VCaP (cell line): ENCODE data around the gene TENM4.

ENCODE experiments used
- H3K27ac ChIP-seq: fragments of 450-650 bp; 2 replicates; pipeline ENCODE4 v1.5.1; 2017
- TF ChIP-seq, protein P1 (sequence below): fragments of 450-650 bp; conservative IDR thresholded peaks from 2 replicates; pipeline ENCODE4 v1.5.1; 2017; ENCODE audit warnings: mild to moderate bottlenecking, moderate library complexity

The TENM4 gene

DNA sequence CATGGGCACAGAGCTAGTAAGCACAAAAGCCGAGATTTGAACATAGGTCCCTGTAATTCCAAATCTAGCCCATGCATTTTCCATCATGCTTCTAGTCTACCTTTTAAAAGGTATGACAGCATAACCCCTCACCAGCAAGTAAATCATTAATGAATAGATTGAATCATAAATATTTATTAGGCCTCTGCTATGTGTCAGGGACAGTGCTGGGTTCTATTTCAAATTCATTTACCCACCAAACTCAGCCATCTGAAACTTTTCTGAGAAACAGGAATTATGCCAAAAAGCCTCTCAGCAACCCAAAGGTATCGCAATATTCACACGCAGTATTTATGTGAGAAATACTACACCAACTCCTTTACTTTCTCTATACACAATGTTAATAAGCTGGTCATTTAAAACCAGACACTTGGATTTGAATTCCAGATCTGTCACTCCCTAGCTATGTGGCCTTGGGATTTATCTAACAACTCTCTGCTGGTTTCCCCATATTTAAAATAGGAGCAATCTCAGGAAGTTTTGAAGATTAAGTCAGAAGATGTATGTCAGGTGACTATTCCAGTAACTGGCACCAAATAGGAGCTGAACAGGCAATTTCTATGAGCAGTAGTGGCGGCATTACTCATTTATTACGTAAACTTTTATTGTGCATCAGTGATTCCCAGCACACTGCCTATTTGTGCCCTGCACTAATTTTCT is 191.4 kb downstream of the TENM4 start:
- no peak overlapping the region for H3K27ac ChIP-seq
- TF ChIP-seq, protein P1, sequence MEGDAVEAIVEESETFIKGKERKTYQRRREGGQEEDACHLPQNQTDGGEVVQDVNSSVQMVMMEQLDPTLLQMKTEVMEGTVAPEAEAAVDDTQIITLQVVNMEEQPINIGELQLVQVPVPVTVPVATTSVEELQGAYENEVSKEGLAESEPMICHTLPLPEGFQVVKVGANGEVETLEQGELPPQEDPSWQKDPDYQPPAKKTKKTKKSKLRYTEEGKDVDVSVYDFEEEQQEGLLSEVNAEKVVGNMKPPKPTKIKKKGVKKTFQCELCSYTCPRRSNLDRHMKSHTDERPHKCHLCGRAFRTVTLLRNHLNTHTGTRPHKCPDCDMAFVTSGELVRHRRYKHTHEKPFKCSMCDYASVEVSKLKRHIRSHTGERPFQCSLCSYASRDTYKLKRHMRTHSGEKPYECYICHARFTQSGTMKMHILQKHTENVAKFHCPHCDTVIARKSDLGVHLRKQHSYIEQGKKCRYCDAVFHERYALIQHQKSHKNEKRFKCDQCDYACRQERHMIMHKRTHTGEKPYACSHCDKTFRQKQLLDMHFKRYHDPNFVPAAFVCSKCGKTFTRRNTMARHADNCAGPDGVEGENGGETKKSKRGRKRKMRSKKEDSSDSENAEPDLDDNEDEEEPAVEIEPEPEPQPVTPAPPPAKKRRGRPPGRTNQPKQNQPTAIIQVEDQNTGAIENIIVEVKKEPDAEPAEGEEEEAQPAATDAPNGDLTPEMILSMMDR, result no peak

DNA sequence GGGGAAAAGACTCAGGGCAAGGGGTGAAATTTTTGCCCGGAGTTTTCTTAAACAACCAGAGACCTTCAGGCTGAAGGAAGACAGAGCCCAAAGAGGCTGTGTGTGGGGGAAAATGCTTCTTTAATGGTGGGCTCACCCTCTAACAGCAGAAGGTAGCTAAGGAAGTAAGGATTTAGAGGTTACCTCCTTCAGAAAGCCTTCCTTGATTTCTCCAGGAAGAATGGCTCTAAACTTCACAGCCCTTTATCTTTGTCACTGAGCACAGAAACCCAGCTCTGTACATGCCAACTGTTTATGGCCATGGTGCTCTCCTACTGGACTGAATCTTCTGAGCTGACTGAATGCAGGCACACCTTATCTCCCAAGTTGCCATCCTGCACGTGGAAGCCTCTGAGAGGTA is 196.0 kb downstream of the TENM4 start:
- no peak overlapping the region for H3K27ac ChIP-seq

DNA sequence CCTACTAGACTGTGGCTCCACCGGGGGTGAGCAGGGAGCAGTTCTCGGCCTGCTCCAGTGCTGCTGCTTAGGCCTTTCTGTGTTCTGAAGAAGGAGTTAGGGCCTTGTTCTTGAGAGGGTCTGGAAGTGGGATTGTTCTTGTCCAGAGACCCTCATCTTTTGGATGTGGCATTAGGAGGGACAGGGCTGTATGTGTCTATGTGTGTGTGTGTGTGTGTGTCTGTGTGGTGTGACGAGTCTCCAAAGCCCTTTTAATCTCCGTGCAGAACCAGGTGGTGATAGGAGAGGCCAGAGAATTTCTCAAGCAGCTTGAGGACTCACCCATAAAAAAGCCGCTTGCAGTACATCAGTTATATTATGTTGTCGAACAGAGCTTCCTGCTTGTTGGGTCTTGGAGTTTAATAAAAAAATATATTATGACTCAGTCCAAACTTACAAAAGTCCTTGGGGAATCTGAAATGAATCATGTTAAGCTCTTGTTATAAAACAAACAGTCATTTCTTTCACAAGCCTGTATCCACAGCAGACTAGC is 196.5 kb downstream of the TENM4 start:
- TF ChIP-seq, protein P1, result no peak
- H3K27ac ChIP-seq, result no peak overlapping the region

More for the DNA sequence above, 196.0 kb downstream of the TENM4 start:
- TF ChIP-seq, protein P1, result no peak

DNA sequence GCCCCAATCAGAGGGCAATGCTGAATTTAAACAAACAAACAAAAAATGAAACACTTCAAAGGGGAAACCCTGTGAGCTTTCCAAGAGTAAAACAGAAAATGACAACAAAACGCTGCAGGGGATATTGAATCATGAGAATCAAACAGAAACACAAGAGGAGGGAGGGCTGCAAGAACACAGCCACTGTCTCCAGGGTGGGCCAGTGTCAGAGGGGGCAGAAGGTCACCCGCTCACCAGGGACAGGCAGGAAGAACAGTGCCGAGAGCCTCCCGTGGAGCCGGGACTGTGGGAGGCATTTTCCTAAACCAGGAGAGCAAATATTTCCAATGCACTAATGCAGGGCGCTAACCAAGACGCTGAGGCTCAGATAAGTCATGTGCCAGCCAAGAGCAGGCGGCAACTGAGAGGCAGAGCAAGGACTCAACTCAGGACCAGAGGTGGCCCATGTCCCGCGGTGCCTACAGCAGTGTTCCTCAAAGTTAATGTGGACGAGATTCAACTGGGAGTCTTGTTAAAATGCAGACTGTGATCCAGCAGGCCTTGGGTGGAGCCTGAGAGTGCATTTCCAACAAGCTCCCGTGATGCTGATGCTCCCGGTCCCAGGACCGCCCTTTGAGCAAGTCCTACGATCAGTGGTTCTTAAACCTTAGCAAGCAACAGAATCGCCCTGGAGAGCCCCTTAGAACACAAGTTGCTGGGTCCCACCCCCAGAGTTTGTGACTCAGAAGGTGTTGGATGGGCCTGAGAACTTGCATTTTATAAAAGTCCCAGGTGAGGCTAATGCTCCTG is 197.2 kb downstream of the TENM4 start:
- TF ChIP-seq, protein P1, result no peak
- no peak overlapping the region for H3K27ac ChIP-seq

DNA sequence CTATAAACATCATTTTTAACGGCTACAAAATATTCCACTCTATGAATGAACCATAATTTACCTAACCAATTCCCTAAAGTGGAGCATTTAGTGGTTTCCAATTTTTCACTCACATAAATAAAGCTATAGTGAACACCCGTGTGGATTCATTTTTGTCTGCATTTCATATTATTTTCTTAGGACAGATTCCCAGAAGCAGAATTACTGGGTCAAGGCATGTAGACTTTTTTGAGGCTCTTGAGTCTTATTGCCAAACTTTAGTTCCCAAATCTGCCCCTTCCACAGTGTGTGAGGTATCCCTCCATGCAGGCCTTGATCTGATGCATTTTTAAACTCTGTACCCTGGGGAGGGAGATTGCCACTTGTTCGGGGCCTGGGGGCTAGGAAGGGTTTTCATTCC is 198.2 kb downstream of the TENM4 start:
- H3K27ac ChIP-seq, result no peak overlapping the region
- TF ChIP-seq, protein P1, result no peak

DNA sequence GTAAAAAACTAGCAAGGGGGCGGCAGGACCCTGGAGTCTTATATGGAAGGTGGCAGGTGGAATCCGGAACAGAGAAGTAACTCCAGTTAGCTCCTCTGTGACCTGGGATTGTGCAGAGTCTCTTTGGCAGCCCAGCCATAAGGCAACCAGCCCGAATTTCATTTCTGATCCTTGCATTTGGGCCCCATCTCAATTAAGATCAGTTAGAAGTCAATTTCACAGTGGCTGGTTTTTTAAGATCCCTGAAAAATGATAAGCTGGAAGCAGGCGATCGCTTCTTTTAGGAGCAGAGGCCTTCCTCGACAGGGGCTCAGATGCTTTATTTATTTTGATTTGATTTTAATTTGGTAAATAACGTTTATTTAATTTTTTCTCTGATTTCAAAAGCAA is 199.0 kb downstream of the TENM4 start:
- TF ChIP-seq, protein P1, result no peak
- H3K27ac ChIP-seq, result no peak overlapping the region

DNA sequence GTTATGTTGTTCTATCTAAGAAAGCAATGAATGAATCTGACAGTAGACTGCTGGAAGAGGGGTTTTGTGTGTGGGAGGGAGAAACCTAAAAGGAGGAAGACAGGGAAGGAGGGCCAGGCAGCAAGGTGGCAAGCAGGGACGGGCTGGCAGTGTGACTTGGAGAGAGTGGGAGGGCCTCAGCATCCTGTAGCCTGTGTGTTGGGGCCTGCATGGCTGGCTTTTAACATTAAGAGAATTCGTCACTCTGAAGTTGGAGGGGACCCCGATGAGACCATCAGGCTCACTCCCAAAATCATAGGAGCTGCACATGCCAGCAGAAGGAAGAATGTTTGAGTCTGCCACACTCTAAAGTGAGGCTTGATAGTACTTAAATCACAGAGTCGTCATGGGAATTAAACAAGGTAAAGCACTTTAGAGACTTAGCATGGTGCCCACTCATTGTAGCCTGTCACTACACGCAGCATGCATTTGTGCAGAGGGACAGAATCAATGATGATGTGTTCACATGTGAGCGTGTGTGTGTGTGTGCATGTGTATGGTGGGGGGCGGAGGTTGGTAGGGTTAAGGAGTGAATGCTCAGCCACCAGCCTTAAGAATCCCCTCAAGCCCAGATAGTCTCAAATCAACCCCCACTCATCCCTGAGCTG is 199.5 kb downstream of the TENM4 start:
- TF ChIP-seq, protein P1, result no peak

More for the DNA sequence above, 199.5 kb downstream of the TENM4 start:
- no peak overlapping the region for H3K27ac ChIP-seq
